Mammary epithelial cell (primary cell): ENCODE results near the gene ACOT13.
"Not testable (repeated sequence)": the region's sequence is repeated elsewhere in the genome, so short reads cannot be mapped to it uniquely, and the experiment has no call there.

ENCODE experiments used
- CTCF ChIP-seq, 2 donors: IDR thresholded peaks in 1 of 2; conservative IDR thresholded peaks in 1 of 2; 2 replicates each; pipeline ENCODE4 v1.5.1; 2011 to 2012; ENCODE audit warnings: inconsistent platforms in 2 of 2, low read length in 2 of 2, mild to moderate bottlenecking in 2 of 2, control low read depth in 1 of 2, low read depth in 1 of 2; ENCODE audit not compliant: insufficient read depth in 1 of 2; ENCODE audit errors: extremely low read depth in 1 of 2
- EZH2 ChIP-seq: IDR thresholded peaks from 2 replicates; pipeline ENCODE4 v1.6.1; 2012; ENCODE audit warnings: low read length, inconsistent platforms, borderline replicate concordance

GRCh38 chr6:24750878-24751277, 84.0 kb downstream of the ACOT13 start:
- not testable (repeated sequence) for TF ChIP-seq CTCF (conservative IDR thresholded peaks at IDR 0.05 in 1 of 2, IDR thresholded peaks at IDR 0.05 in 1 of 2; ENCODE audit: extremely low read depth in 1 of 2, insufficient read depth in 1 of 2, low read depth in 1 of 2, low read length in 2 of 2); EZH2
